A549 treated with AZD9567 at 1 μM for 4 hours (cell line): ENCODE results near the gene LHCGR. TPM values are rescaled to one million over a fixed set of nuclear protein-coding genes. Genes with fewer than 3 reads are reported as not detected.

ENCODE experiments used
- total RNA-seq: library from RNA; stranded (reverse); fragments of 200-300 nt; extraction: Qiagen RNA extraction; gene quantifications from 5 replicates; pipeline ENCODE4 v1.2.3, GENCODE V29; 2022; ENCODE audit not compliant: insufficient read depth

The LHCGR gene
- not detected in 5 replicates for total RNA-seq

DNA sequence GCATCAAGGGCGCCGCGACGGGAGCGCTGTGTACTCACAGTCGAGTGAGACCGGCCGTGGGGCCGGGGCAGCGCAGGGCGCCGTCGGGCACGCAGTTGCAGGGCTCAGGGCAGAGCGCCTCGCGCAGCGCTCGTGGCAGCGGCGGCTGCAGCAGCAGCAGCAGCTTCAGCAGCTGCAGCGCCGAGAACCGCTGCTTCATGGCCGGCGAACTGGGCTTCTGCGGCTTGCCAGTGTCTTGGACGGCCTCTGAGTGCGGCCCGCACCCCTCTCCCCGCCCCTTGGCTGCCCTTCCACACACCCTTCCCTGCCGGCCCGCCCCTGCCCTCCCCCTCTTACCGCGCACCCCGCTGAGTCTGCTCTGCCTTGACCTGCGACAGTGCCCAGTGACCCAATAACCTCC, at the start of gene LHCGR:
TSS of gene LHCGR (minus strand) at position 252 of the 400 bp plus-strand sequence. CDS start at position 199, 53 bp downstream.

Other genes starting within 250 kb of the LHCGR start
- gene STON1, start 225.6 kb downstream of the LHCGR start, total RNA-seq: 0.39 to 0.63 TPM (median 0.48 TPM) in 5 replicates
- gene GTF2A1L, start 137.9 kb downstream of the LHCGR start, total RNA-seq: not detected in 5 replicates